NCI-H2227 treated with DMSO at 0.1 percent for 48 hours (cell line): Measurements from ENCODE around the gene CEACAM16.

ENCODE experiments used
- DNase-seq: peaks from one replicate; lab custom pipeline; 2025; lab: John Stamatoyannopoulos, UW

Gene CEACAM16

GRCh38 chr19:44725251-44725650 lies 26.3 kb downstream of the CEACAM16 start:
- no peak for DNase-seq

GRCh38 chr19:44725684-44726083 lies 26.7 kb downstream of the CEACAM16 start:
- DNase-seq = no peak

- DNase-seq = no peak
Observed at GRCh38 chr19:44726465-44726864, 27.5 kb downstream of the CEACAM16 start.

GRCh38 chr19:44728178-44728577 lies 29.2 kb downstream of the CEACAM16 start:
- DNase-seq = no peak

DNA sequence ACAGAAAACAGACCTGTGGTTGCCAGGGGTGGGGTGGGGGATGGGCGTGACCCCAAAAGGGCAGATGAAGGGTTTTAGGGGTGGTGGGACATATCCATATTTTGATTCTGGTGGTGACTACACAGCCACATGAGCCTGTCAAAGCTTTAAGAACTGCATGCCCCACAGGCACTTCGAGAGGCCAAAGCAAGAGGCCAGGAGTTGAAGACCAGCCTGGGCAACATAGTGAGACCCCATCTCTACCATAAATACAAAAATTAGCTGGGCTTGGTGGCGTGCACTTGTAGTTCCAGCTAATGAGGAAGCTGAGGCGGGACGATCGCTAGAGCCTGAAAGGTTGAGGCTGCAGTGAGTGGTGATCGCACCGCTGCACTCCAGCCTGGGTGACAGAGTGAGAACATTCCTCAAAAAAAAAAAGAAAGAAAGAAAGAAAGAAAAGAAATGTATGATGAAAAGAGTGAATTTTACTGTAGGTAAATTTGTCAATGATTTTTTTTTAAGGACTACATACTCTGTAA lies 30.6 kb downstream of the CEACAM16 start:
- DNase-seq = no peak

DNA sequence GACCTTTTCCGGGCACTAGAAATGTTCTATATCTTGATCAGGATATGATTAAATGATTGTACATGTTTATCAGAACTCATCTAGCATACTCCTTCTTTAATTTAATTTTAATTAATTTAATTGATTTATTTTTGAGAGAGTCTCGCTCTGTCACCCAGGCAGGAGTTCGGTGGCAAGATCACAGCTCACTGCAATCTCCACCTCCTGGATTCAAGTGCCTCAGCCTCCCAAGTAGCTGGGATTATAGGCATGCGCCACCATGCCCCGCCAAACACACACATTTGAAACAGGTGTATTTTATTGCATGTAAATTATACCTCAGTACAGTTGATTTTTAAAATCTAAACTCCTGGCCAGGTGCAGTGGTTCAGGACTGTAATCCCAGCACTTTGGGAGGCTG lies 32.1 kb downstream of the CEACAM16 start:
- DNase-seq = no peak

DNA sequence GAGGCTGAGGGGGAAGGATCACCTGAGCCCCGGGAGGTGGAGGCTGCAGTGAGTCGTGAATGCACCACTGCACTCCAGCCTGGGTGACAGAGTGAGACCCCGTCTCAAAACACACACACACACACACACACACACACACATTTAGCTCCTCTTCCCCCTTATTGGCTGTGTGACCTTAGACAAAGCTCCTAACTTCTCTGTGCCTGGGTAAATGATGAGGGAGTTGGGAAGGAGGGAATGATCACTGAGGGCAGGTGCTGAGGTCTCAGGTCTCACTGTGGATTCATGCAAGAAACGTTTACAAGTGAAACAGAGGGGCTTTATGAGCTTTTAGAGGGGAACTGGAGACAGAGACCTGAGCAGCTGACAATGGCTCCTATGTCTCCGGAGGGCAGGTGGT lies 32.7 kb downstream of the CEACAM16 start:
- DNase-seq = no peak

GRCh38 chr19:44732235-44733014 lies 33.5 kb downstream of the CEACAM16 start:
- DNase-seq = no peak

DNA sequence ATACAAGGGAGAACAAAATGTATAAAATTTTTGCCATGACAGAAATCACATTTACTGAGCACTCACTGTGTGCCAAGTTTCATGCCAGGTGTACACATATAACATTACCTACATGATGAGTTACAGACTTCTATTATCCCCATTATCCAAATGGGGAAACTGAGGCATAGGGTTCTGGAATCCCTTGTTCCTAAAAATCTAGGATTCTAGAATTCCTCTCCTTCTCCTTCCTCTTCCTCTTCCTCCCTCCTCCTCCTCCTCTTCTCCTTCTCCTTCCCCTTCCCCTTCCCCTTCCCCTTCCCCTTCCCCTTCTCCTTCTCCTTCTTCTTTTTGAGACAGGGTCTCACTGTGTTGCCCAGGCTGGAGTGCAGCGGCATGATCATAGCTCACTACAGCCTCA lies 35.4 kb downstream of the CEACAM16 start:
- DNase-seq = no peak

- DNase-seq = no peak
Observed at GRCh38 chr19:44735011-44735410, 36.1 kb downstream of the CEACAM16 start.

DNA sequence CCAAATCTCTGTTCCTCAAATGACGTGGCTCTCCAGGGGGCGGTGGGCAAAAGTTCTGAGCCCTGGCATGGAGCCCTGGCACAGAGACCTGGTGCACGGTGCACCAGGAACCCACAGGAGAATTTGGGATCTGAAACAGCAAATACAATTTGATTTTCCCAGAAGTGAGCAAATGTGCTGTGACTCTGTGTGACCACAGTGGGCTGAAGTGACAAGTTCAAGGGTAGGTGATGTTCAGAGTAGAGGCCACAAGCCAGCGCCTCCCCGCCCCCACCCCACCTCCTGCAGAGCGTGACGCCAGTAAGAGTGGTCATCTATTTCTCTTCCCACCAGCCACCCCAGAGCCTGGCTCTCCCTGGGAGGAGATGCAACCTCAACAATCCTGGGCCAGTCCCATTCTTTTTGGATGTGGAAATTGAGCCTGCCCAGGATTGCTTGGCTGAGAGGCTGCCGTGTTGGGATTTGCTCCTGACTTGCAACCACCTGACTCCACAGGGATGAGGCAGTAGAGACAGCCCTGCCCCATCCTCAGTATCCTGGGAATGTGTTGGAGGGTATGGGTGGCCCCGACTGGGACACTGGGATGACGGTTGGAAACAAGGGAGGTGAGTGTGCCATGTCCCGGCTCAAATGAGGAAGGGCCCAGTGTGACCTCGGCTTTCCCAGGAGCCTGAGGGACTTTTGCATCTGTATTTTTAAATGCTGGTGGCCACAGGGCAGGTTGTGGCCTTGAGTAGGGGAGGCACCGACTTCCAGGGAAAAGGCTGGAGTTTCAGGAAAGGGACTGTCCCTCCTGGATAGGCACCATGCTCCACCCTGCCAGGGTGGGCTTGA lies 38.5 kb downstream of the CEACAM16 start:
- DNase-seq = no peak

DNA sequence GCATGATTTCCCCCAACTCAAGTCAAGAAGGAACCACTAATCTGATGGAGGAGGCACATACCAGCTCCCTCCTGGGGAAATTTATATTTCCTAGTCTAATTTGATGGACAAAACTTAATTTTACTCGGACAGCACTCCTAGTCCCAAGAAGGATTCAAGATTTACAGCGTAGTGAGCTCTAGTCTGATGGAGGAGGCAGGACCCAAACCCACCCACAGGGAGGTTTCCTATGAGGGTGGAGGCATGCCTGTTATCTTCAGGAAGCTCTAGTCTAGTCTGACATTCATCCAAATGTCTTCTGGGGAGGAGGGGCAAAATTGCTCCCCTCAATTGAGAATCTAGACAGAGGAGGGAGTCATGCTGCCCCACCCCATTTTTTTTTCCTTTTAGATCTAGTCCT lies 39.2 kb downstream of the CEACAM16 start:
- DNase-seq = no peak

GRCh38 chr19:44738603-44739558 lies 39.9 kb downstream of the CEACAM16 start:
- DNase-seq = no peak

- DNase-seq = no peak
Observed at GRCh38 chr19:44740351-44740824, 41.4 kb downstream of the CEACAM16 start.

DNA sequence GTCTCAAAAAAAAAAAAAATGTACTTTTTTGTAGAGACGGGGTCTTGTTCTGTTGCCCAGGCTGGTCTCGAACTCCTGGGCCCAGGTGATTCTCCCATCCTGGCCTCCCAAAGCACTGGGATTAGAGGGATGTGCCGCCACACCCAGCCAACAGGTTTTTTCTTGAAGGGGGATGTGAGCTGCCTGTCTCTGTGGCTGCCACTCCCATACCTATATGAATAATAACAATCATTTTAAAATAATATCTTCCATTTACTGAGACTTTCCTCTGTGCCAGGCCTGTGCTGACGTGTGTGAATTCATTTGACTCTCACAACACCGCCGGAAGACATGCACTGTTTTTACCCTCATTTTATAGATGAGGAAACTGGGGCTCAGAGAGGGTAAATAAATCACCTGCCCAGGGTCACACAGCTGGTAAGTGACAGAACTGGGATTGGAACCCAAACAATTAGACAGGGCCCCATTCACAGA lies 42.3 kb downstream of the CEACAM16 start:
- DNase-seq = no peak

DNA sequence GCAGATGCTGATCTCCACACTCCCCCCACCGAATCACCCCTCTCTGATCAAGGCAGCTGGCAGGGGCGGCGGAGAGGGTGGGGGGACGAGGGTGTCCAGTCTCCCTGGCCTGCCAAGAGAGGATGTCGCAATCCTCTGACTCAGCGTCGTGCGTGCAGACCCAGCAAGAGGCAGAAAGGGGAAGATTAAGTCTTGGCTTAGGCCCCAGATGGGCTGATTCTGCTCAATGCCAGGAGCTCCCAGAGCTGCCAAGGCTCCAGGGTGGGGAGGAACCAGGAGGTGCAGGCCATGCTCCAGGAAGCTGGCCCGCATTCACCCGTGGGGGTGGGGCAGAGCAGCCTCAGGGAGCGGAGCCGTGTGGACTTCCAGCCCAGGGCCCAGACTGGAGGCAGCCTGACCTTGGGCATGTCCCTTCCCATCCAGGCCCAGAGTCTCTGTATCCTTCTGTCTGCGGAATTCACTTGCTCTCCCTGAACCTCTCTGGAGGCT lies 42.9 kb downstream of the CEACAM16 start:
- DNase-seq = no peak

GRCh38 chr19:44742330-44743061 lies 43.5 kb downstream of the CEACAM16 start:
- DNase-seq = no peak

- no peak for DNase-seq
Observed at GRCh38 chr19:44744871-44745332, 46.0 kb downstream of the CEACAM16 start.

DNA sequence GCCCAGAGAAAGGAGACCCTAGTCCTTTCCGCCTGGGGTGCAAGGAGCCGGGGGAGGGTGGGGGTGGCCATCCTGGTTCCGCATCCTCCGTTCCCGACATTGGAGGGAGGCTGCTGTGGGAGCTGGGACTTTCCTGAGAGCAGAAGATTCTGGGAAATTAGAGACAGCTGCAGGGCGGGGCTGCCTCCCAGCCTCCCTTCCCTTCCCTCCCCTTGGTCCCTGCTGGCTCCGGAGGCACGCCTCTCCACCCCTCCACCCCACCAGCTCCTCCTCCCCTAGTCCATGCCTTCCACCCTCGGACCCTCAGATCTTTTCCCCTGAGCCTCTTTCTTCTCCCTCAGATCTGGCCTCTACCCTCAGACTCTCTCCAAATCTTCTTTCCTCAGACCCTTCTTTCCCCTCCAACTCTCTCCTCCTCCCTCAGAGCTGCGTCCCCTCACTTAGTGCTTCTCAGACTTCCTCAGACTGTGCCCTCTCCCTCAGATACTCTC lies 46.4 kb downstream of the CEACAM16 start:
- DNase-seq = no peak

DNA sequence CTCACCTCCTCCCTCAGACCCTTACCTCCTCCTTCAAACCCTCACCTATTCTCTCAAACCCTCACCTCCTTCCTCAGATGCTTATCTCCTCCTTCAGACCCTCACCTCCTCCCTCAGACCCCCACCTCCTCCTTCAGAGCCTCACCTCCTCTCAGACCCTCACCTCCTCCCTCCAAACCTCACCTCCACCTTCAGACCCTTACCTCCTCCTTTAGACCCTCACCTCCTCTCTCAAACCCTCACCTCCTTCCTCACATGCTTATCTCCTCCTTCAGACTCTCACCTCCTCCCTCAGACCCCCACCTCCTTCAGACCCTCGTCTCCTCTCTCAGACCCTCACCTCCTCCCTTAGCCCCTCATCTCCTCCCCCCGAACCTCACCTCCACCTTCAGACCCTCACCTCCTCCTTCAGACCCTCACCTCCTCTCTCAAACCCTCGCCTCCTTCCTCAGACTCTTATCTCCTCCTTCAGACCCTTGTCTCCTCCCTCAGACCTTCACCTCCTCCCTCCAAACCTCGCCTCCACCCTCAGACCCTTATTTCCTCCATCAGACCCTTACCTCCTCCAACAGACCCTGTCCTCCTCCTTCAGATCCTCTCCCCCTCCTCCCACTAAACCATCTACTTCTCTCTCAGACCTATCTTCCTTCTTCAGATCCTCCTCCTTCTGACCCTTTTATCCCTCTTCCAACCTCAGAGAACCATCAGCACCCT lies 47.1 kb downstream of the CEACAM16 start:
- DNase-seq = no peak
